Neuron (in vitro differentiated cells): ENCODE results near the gene PIPOX.

Experiments
- H2AFZ ChIP-seq: one replicate; pipeline ENCODE4 v1.6.1; 2013; ENCODE audit warnings: low read depth, mild to moderate bottlenecking, inconsistent platforms, low read length, moderate library complexity
- H3K27me3 ChIP-seq: one replicate; pipeline ENCODE4 v1.6.1; 2013; ENCODE audit warnings: low read length; ENCODE audit not compliant: insufficient read depth
- H3K36me3 ChIP-seq: one replicate; pipeline ENCODE4 v1.6.1; 2013; ENCODE audit warnings: low read length; ENCODE audit not compliant: insufficient read depth
- H3K4me1 ChIP-seq: one replicate; pipeline ENCODE4 v1.6.1; 2013; ENCODE audit warnings: low read length; ENCODE audit not compliant: insufficient read depth
- H3K4me3 ChIP-seq: 2 replicates; pipeline ENCODE4 v1.5.1; 2013; ENCODE audit warnings: mild to moderate bottlenecking, low read length, moderate library complexity
- H3K9me3 ChIP-seq: one replicate; pipeline ENCODE4 v1.6.1; 2013; ENCODE audit warnings: low read length

Gene PIPOX

GRCh38 chr17:29042679-29043538, at the start of gene PIPOX:
Gene PIPOX, plus strand, starts transcription at chr17:29043141. Its CDS starts 85 bp downstream, at chr17:29043226.
- Histone ChIP-seq H2AFZ (peak within 1 kb of the TSS; percentile 18), H3K4me3 (peak within 1 kb of the TSS; percentile 11), H3K27me3 (no peaks in the 10 kb centered on the region), H3K36me3 (no peaks in the 10 kb centered on the region), H3K9me3 (no peaks in the 10 kb centered on the region), H3K4me1 (peaks cover 71% of the 10 kb centered on the region)

GRCh38 chr17:28993645-28994426, 49.1 kb upstream of the PIPOX start:
- no peaks in the 10 kb centered on the region for H3K36me3 ChIP-seq
- H3K27me3 ChIP-seq = no peaks in the 10 kb centered on the region
- peaks cover 3% of the 10 kb centered on the region for H3K4me1 ChIP-seq
- H3K9me3 ChIP-seq = no peaks in the 10 kb centered on the region
- H2AFZ ChIP-seq = no peak overlapping the region
- no peak overlapping the region for H3K4me3 ChIP-seq

- no peaks in the 10 kb centered on the region for H3K9me3 ChIP-seq
- no peaks in the 10 kb centered on the region for H3K36me3 ChIP-seq
- peaks cover 3% of the 10 kb centered on the region for H3K4me1 ChIP-seq
- H2AFZ ChIP-seq = no peak overlapping the region
- H3K27me3 ChIP-seq = no peaks in the 10 kb centered on the region
- H3K4me3 ChIP-seq = no peak overlapping the region
Observed at GRCh38 chr17:28996554-28997096, 46.3 kb upstream of the PIPOX start.

DNA sequence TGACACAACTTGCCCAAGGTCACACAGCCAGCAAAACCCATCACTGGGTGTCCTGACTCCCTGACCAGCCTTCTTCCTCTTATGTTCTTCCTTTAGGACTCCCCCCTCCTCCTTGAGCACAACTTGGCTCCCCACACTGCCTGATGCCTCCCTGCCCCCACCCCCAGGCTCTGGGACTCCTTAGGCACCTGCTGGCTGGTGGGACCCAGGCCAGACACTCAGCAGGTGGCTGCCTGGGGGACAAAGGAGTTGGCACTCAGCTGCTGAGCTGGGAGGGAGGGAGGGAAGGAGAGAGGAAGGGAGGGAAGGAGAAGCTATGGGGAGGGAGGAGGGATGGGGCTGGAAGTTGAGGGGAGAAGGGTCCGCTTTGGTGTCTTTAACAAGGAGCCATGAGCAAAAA, 45.1 kb upstream of the PIPOX start:
- Histone ChIP-seq H3K9me3 (no peaks in the 10 kb centered on the region), H2AFZ (no peak overlapping the region), H3K27me3 (peaks cover 3% of the 10 kb centered on the region), H3K4me1 (peaks cover under 1% of the 10 kb centered on the region), H3K4me3 (no peak overlapping the region), H3K36me3 (no peaks in the 10 kb centered on the region)

- no peak overlapping the region for H2AFZ ChIP-seq
- H3K4me3 ChIP-seq = no peak overlapping the region
- peaks cover 17% of the 10 kb centered on the region for H3K27me3 ChIP-seq
- no peaks in the 10 kb centered on the region for H3K9me3 ChIP-seq
- H3K4me1 ChIP-seq = no peaks in the 10 kb centered on the region
- no peaks in the 10 kb centered on the region for H3K36me3 ChIP-seq
Observed at GRCh38 chr17:28999206-28999605, 43.7 kb upstream of the PIPOX start.

DNA sequence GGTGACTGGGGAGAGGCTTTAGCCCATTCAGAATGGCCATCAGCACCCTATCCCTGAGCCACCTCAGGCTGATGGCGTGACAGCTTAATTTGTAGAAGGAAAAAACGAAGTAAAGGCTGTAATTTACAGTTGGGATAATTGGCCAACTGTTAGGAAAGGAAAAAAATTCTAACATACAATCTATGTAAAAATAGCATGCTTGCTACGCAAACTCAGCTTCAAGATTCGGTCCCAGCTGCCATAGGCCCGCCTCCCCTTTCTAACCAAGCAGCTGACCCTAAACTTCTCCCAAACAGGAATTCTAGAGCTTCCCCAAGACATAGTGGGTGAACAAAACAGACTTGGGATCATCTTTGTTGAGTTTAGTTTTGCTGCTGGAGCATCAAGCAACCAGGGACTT, 42.0 kb upstream of the PIPOX start:
- Histone ChIP-seq H3K27me3 (peaks cover 30% of the 10 kb centered on the region), H3K36me3 (no peaks in the 10 kb centered on the region), H3K9me3 (no peaks in the 10 kb centered on the region), H3K4me3 (no peak overlapping the region), H3K4me1 (peaks cover 4% of the 10 kb centered on the region), H2AFZ (no peak overlapping the region)

- Histone ChIP-seq H3K27me3 (peaks cover 37% of the 10 kb centered on the region), H3K4me1 (peaks cover 10% of the 10 kb centered on the region), H3K9me3 (no peaks in the 10 kb centered on the region), H3K36me3 (no peaks in the 10 kb centered on the region), H2AFZ (no peak overlapping the region), H3K4me3 (no peak overlapping the region)
Observed at GRCh38 chr17:29002811-29003210, 40.1 kb upstream of the PIPOX start.

- Histone ChIP-seq H2AFZ (no peak overlapping the region), H3K27me3 (peaks cover 39% of the 10 kb centered on the region), H3K36me3 (no peaks in the 10 kb centered on the region), H3K9me3 (no peaks in the 10 kb centered on the region), H3K4me1 (peaks cover 14% of the 10 kb centered on the region), H3K4me3 (no peak overlapping the region)
Observed at GRCh38 chr17:29003289-29003688, 39.7 kb upstream of the PIPOX start.

DNA sequence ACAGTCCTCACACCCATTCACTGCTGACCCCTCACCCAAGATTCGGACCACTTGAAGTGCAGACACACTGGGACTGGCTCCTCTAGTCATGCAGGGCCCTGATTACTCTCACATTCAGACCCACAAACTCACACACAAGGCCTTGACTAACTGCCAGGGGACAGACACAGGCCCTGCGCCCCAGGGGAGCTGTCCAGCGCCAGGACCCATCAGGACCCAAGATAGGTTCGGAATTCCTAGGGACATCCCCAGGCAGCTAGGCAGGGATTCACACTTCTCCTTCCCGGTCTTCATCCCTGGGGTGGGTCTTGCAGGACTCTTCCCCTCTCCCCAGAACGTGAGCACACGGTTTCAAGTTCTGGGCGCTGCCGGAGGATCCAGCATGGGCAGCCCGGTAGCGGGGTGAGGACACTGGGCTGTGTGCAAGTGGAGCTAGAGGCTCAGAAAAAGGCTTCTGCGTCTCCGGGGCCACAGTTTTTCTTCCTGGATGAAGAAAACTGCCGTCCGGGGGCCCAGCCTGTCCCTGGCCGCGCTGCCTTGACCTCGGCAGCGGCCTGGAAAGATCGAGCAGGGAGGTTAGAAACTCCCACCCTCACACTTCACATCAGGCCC, 38.8 kb upstream of the PIPOX start:
- H3K9me3 ChIP-seq = no peaks in the 10 kb centered on the region
- H3K36me3 ChIP-seq = no peaks in the 10 kb centered on the region
- H2AFZ ChIP-seq = no peak overlapping the region
- peaks cover 39% of the 10 kb centered on the region for H3K27me3 ChIP-seq
- H3K4me3 ChIP-seq = no peak overlapping the region
- peaks cover 14% of the 10 kb centered on the region for H3K4me1 ChIP-seq

GRCh38 chr17:29005936-29006511, 36.9 kb upstream of the PIPOX start, which contains the start of gene SEZ6:
Gene SEZ6, minus strand, starts transcription at chr17:29006033. Its CDS starts 164 bp downstream, at chr17:29005869.
- Histone ChIP-seq H3K9me3 (no peaks in the 10 kb centered on the region), H3K36me3 (no peaks in the 10 kb centered on the region), H3K4me1 (peaks cover 14% of the 10 kb centered on the region), H3K27me3 (peaks cover 39% of the 10 kb centered on the region), H3K4me3 (peak within 1 kb of the TSS; percentile 31), H2AFZ (no peak within 1 kb of the TSS)

- no peak overlapping the region for H3K4me3 ChIP-seq
- no peak overlapping the region for H2AFZ ChIP-seq
- no peaks in the 10 kb centered on the region for H3K9me3 ChIP-seq
- H3K27me3 ChIP-seq = peaks cover 39% of the 10 kb centered on the region
- H3K36me3 ChIP-seq = no peaks in the 10 kb centered on the region
- peaks cover 16% of the 10 kb centered on the region for H3K4me1 ChIP-seq
Observed at GRCh38 chr17:29007456-29007855, 35.5 kb upstream of the PIPOX start.

- Histone ChIP-seq H3K4me1 (peaks cover 19% of the 10 kb centered on the region), H3K9me3 (no peaks in the 10 kb centered on the region), H3K27me3 (peaks cover 34% of the 10 kb centered on the region)
Observed at GRCh38 chr17:29007860-29008455, 35.0 kb upstream of the PIPOX start.

More at GRCh38 chr17:29007860-29008455, 35.0 kb upstream of the PIPOX start:
- no peak overlapping the region for H3K4me3 ChIP-seq
- H3K36me3 ChIP-seq = no peaks in the 10 kb centered on the region
- H2AFZ ChIP-seq = no peak overlapping the region
